IPS-20b (cell line): ENCODE results near the gene CLDN20.
"Not testable (repeated sequence)": the region's sequence is repeated elsewhere in the genome, so short reads cannot be mapped to it uniquely, and the experiment has no call there.

ENCODE experiments used
- H3K27ac ChIP-seq: one replicate; pipeline ENCODE4 v1.5.1; 2013; ENCODE audit warnings: low read length
- H3K27me3 ChIP-seq: 2 replicates; pipeline ENCODE4 v1.6.1; 2013; ENCODE audit warnings: mild to moderate bottlenecking, low read length, inconsistent platforms; ENCODE audit not compliant: insufficient read depth
- H3K36me3 ChIP-seq: 2 replicates; pipeline ENCODE4 v1.6.1; 2013; ENCODE audit warnings: low read depth, mild to moderate bottlenecking, inconsistent platforms, low read length, moderate library complexity; ENCODE audit not compliant: insufficient read depth
- H3K4me1 ChIP-seq: 2 replicates; pipeline ENCODE4 v1.6.1; 2013; ENCODE audit warnings: mild to moderate bottlenecking, control low read depth, inconsistent platforms, low read length, moderate library complexity; ENCODE audit not compliant: insufficient read depth
- H3K4me3 ChIP-seq: 2 replicates; pipeline ENCODE4 v1.5.1; 2013; ENCODE audit warnings: mild to moderate bottlenecking, low read length, inconsistent platforms
- H3K9ac ChIP-seq: 2 replicates; pipeline ENCODE4 v1.6.1; 2013; ENCODE audit warnings: low read depth, mild to moderate bottlenecking, inconsistent platforms, low read length, moderate library complexity
- H3K9me3 ChIP-seq: 2 replicates; pipeline ENCODE4 v1.6.1; 2013; ENCODE audit warnings: mild to moderate bottlenecking, low read depth, low read length, inconsistent platforms; ENCODE audit not compliant: insufficient read depth

Gene CLDN20

GRCh38 chr6:155292711-155293110 is 28.9 kb downstream of the CLDN20 start:
- Histone ChIP-seq H3K27ac (no peak overlapping the region), H3K4me1 (no peaks in the 10 kb centered on the region), H3K4me3 (no peak overlapping the region), H3K9ac (no peak overlapping the region), H3K36me3 (peaks cover 94% of the 10 kb centered on the region), H3K27me3 (no peaks in the 10 kb centered on the region), H3K9me3 (no peaks in the 10 kb centered on the region)

GRCh38 chr6:155297669-155298068 is 33.9 kb downstream of the CLDN20 start:
- no peaks in the 10 kb centered on the region for H3K9me3 ChIP-seq
- H3K4me3 ChIP-seq = no peak overlapping the region
- H3K4me1 ChIP-seq = peaks cover 11% of the 10 kb centered on the region
- H3K27me3 ChIP-seq = no peaks in the 10 kb centered on the region
- peaks cover 81% of the 10 kb centered on the region for H3K36me3 ChIP-seq
- no peak overlapping the region for H3K9ac ChIP-seq
- no peak overlapping the region for H3K27ac ChIP-seq

- Histone ChIP-seq H3K27ac (no peak overlapping the region), H3K9me3 (no peaks in the 10 kb centered on the region), H3K4me3 (no peak overlapping the region), H3K27me3 (no peaks in the 10 kb centered on the region), H3K36me3 (peaks cover 76% of the 10 kb centered on the region), H3K9ac (no peak overlapping the region), H3K4me1 (peaks cover 11% of the 10 kb centered on the region)
Observed at GRCh38 chr6:155301867-155302266, 38.1 kb downstream of the CLDN20 start.

- H3K4me1 ChIP-seq = peaks cover 11% of the 10 kb centered on the region
- no peak overlapping the region for H3K9ac ChIP-seq
- no peak overlapping the region for H3K4me3 ChIP-seq
- no peaks in the 10 kb centered on the region for H3K9me3 ChIP-seq
- H3K36me3 ChIP-seq = peaks cover 75% of the 10 kb centered on the region
- no peak overlapping the region for H3K27ac ChIP-seq
- no peaks in the 10 kb centered on the region for H3K27me3 ChIP-seq
Observed at GRCh38 chr6:155303361-155303870, 39.6 kb downstream of the CLDN20 start.

- H3K9ac ChIP-seq = no peak overlapping the region
- H3K4me3 ChIP-seq = no peak overlapping the region
- no peak overlapping the region for H3K27ac ChIP-seq
- H3K27me3 ChIP-seq = no peaks in the 10 kb centered on the region
- H3K36me3 ChIP-seq = peaks cover 85% of the 10 kb centered on the region
- peaks cover 2% of the 10 kb centered on the region for H3K4me1 ChIP-seq
- no peaks in the 10 kb centered on the region for H3K9me3 ChIP-seq
Observed at GRCh38 chr6:155306958-155307357, 43.1 kb downstream of the CLDN20 start.

- Histone ChIP-seq H3K27ac (no peak overlapping the region), H3K36me3 (peaks cover 77% of the 10 kb centered on the region), H3K4me1 (no peaks in the 10 kb centered on the region; the same call in 1 of the 2 replicates), H3K9me3 (no peaks in the 10 kb centered on the region), H3K4me3 (no peak overlapping the region), H3K9ac (no peak overlapping the region), H3K27me3 (no peaks in the 10 kb centered on the region)
Observed at GRCh38 chr6:155309150-155309549, 45.3 kb downstream of the CLDN20 start.

GRCh38 chr6:155310596-155310995 is 46.8 kb downstream of the CLDN20 start:
- no peaks in the 10 kb centered on the region for H3K9me3 ChIP-seq
- H3K4me1 ChIP-seq = no peaks in the 10 kb centered on the region; the same call in none of the 2 replicates
- H3K27me3 ChIP-seq = no peaks in the 10 kb centered on the region
- no peak overlapping the region for H3K4me3 ChIP-seq
- no peak overlapping the region for H3K9ac ChIP-seq
- peaks cover 70% of the 10 kb centered on the region for H3K36me3 ChIP-seq
- no peak overlapping the region for H3K27ac ChIP-seq

- Histone ChIP-seq H3K9ac (no peak overlapping the region), H3K36me3 (peaks cover 66% of the 10 kb centered on the region), H3K27me3 (no peaks in the 10 kb centered on the region), H3K4me3 (no peak overlapping the region), H3K9me3 (no peaks in the 10 kb centered on the region), H3K27ac (no peak overlapping the region), H3K4me1 (no peaks in the 10 kb centered on the region; the same call in none of the 2 replicates)
Observed at GRCh38 chr6:155311086-155311485, 47.3 kb downstream of the CLDN20 start.

GRCh38 chr6:155311583-155311982 is 47.8 kb downstream of the CLDN20 start:
- Histone ChIP-seq H3K27me3 (no peaks in the 10 kb centered on the region), H3K4me1 (no peaks in the 10 kb centered on the region; the same call in none of the 2 replicates), H3K27ac (no peak overlapping the region), H3K4me3 (no peak overlapping the region), H3K36me3 (peaks cover 61% of the 10 kb centered on the region), H3K9ac (no peak overlapping the region), H3K9me3 (no peaks in the 10 kb centered on the region)

- H3K4me1 ChIP-seq, H3K27me3 ChIP-seq, H3K27ac ChIP-seq, H3K9me3 ChIP-seq: not testable (repeated sequence)
- H3K9ac ChIP-seq = peak overlapping the region; percentile 96; the same call in 1 of the 2 replicates
- H3K36me3 ChIP-seq = peaks cover 49% of the 10 kb centered on the region
- peak overlapping the region; percentile 99 for H3K4me3 ChIP-seq
Observed at GRCh38 chr6:155312950-155313349, 49.1 kb downstream of the CLDN20 start.

GRCh38 chr6:155313602-155314091 is 49.8 kb downstream of the CLDN20 start:
- Histone ChIP-seq H3K27me3 (no peaks in the 10 kb centered on the region), H3K27ac (peak overlapping the region; percentile 96), H3K4me3 (peak overlapping the region; percentile 99), H3K9ac (peak overlapping the region; percentile 96), H3K4me1 (no peaks in the 10 kb centered on the region; the same call in none of the 2 replicates), H3K36me3 (peaks cover 42% of the 10 kb centered on the region), H3K9me3 (no peaks in the 10 kb centered on the region)

GRCh38 chr6:155314092-155314772 is 50.4 kb downstream of the CLDN20 start, which contains the start of gene TFB1M:
Gene TFB1M (minus strand): TSS chr6:155314484. CDS start chr6:155314428, 56 bp downstream.
- H3K36me3 ChIP-seq = peaks cover 36% of the 10 kb centered on the region
- H3K4me1 ChIP-seq = no peaks in the 10 kb centered on the region; the same call in none of the 2 replicates
- H3K9me3 ChIP-seq = no peaks in the 10 kb centered on the region
- peak within 1 kb of the TSS; percentile 96 for H3K27ac ChIP-seq
- peak within 1 kb of the TSS; percentile 96 for H3K9ac ChIP-seq
- no peaks in the 10 kb centered on the region for H3K27me3 ChIP-seq
- H3K4me3 ChIP-seq = peak within 1 kb of the TSS; percentile 99
